MM.1S (cell line): ENCODE data around the gene DUSP15.

Experiments
- DNase-seq: peaks from one replicate; pipeline ENCODE4 v3.0.0-alpha.2; 2015
- H2AFZ ChIP-seq: fragments of 300-600 bp; sonication (generic); 2 replicates; pipeline ENCODE4 v1.6.0; 2016; ENCODE audit warnings: antibody characterized with exemption, low read length
- H3F3A ChIP-seq: fragments of 300-600 bp; sonication (generic); 2 replicates; pipeline ENCODE4 v1.6.1; 2016; ENCODE audit warnings: mild to moderate bottlenecking, antibody characterized with exemption, low read length, moderate library complexity, mixed read lengths; ENCODE audit not compliant: insufficient read depth
- H3K27ac ChIP-seq: fragments of 300-600 bp; sonication (generic); 2 replicates; pipeline ENCODE4 v1.5.1; 2016; ENCODE audit warnings: mild to moderate bottlenecking, low read length
- H3K27me3 ChIP-seq: fragments of 300-600 bp; sonication (generic); replicated peaks from 2 replicates; pipeline ENCODE4 v1.6.0; 2016; ENCODE audit warnings: low read length; ENCODE audit not compliant: insufficient read depth
- H3K36me3 ChIP-seq: fragments of 300-600 bp; sonication (generic); replicated peaks from 2 replicates; pipeline ENCODE4 v1.6.1; 2016; ENCODE audit warnings: mild to moderate bottlenecking, low read length, mixed read lengths; ENCODE audit not compliant: insufficient read depth
- H3K4me1 ChIP-seq: fragments of 300-600 bp; sonication (generic); 2 replicates; pipeline ENCODE4 v1.6.1; 2016; ENCODE audit warnings: low read length, mixed read lengths
- H3K4me2 ChIP-seq: fragments of 300-600 bp; sonication (generic); 2 replicates; pipeline ENCODE4 v1.6.0; 2016; ENCODE audit warnings: low read depth, low read length
- H3K4me3 ChIP-seq: fragments of 300-600 bp; sonication (generic); 2 replicates; pipeline ENCODE4 v1.5.1; 2016; ENCODE audit warnings: low read length, mixed read lengths
- H3K79me2 ChIP-seq: fragments of 300-600 bp; sonication (generic); 2 replicates; pipeline ENCODE4 v1.6.1; 2016; ENCODE audit warnings: mixed run types, low read length, mixed read lengths
- H3K9ac ChIP-seq: fragments of 300-600 bp; sonication (generic); 2 replicates; pipeline ENCODE4 v1.6.1; 2016; ENCODE audit warnings: low read length, mixed read lengths
- H3K9me2 ChIP-seq: fragments of 300-600 bp; sonication (generic); replicated peaks from 2 replicates; pipeline ENCODE4 v1.6.1; 2016; ENCODE audit warnings: mild to moderate bottlenecking, low read length, mixed read lengths; ENCODE audit not compliant: insufficient read depth
- H3K9me3 ChIP-seq: fragments of 300-600 bp; sonication (generic); replicated peaks from 2 replicates; pipeline ENCODE4 v1.6.1; 2016; ENCODE audit warnings: mild to moderate bottlenecking, low read length, mixed read lengths; ENCODE audit not compliant: insufficient read depth
- H4K20me1 ChIP-seq: fragments of 300-600 bp; sonication (generic); 2 replicates; pipeline ENCODE4 v1.6.1; 2016; ENCODE audit warnings: mild to moderate bottlenecking, low read length, moderate library complexity, mixed read lengths; ENCODE audit not compliant: insufficient read depth
- CTCF ChIP-seq: fragments of 300-600 bp; sonication (generic); IDR thresholded peaks from 2 replicates; pipeline ENCODE4 v1.5.1; 2016; ENCODE audit warnings: antibody characterized with exemption, low read length, mixed read lengths
- EZH2 ChIP-seq: fragments of 300-600 bp; sonication (generic); optimal IDR thresholded peaks from 2 replicates; pipeline ENCODE3; 2017; ENCODE audit warnings: low read depth, mild to moderate bottlenecking, antibody characterized with exemption, low read length, mixed read lengths
- EZH2phosphoT487 ChIP-seq: fragments of 300-600 bp; sonication (generic); IDR thresholded peaks from 2 replicates; pipeline ENCODE4 v1.6.1; 2018; ENCODE audit warnings: antibody characterized with exemption, low read length

The DUSP15 gene

GRCh38 chr20:31853481-31853880 is 16.8 kb downstream of the DUSP15 start:
- Histone ChIP-seq H4K20me1 (no peaks in the 10 kb centered on the region), H3K9me3 (no peaks in the 10 kb centered on the region), H3K27me3 (peaks cover 91% of the 10 kb centered on the region), H3K36me3 (no peaks in the 10 kb centered on the region), H3K27ac (no peak overlapping the region), H3F3A (no peaks in the 10 kb centered on the region), H3K79me2 (no peaks in the 10 kb centered on the region), H3K4me3 (no peak overlapping the region), H3K9ac (no peak overlapping the region), H2AFZ (no peak overlapping the region), H3K4me2 (no peak overlapping the region), H3K4me1 (peaks cover 5% of the 10 kb centered on the region), H3K9me2 (no peaks in the 10 kb centered on the region)
- DNase-seq = no peak
- TF ChIP-seq EZH2 = no peak
- no peak for TF ChIP-seq CTCF

GRCh38 chr20:31851240-31851955 is 18.9 kb downstream of the DUSP15 start:
- Histone ChIP-seq H4K20me1 (no peaks in the 10 kb centered on the region; the same call in 1 of the 2 replicates), H3K9me2 (no peaks in the 10 kb centered on the region), H3K27ac (no peak overlapping the region), H2AFZ (no peak overlapping the region), H3K27me3 (peaks cover 92% of the 10 kb centered on the region), H3K4me2 (no peak overlapping the region), H3K9me3 (no peaks in the 10 kb centered on the region), H3K36me3 (no peaks in the 10 kb centered on the region), H3K9ac (no peak overlapping the region), H3K4me3 (no peak overlapping the region), H3K4me1 (peaks cover 4% of the 10 kb centered on the region), H3F3A (0 out of 2 replicates have a peak, but pooled peaks cover under 1% of the 10 kb centered on the region), H3K79me2 (no peaks in the 10 kb centered on the region)
- no peak for DNase-seq
- TF ChIP-seq EZH2 (no peak), EZH2phosphoT487 (no peak)

- H3K79me2 ChIP-seq = no peaks in the 10 kb centered on the region
- H2AFZ ChIP-seq = no peak overlapping the region
- H4K20me1 ChIP-seq = no peaks in the 10 kb centered on the region; the same call in 1 of the 2 replicates
- peaks cover 11% of the 10 kb centered on the region for H3K4me1 ChIP-seq
- no peaks in the 10 kb centered on the region for H3K9me3 ChIP-seq
- DNase-seq = no peak
- no peak overlapping the region for H3K9ac ChIP-seq
- no peaks in the 10 kb centered on the region for H3K9me2 ChIP-seq
- no peak overlapping the region for H3K4me3 ChIP-seq
- H3K4me2 ChIP-seq = no peak overlapping the region
- H3F3A ChIP-seq = 0 out of 2 replicates have a peak, but pooled peaks cover 2% of the 10 kb centered on the region
- no peak for TF ChIP-seq EZH2phosphoT487
- TF ChIP-seq EZH2 = no peak
- no peak for TF ChIP-seq CTCF
- peaks cover 89% of the 10 kb centered on the region for H3K27me3 ChIP-seq
- no peaks in the 10 kb centered on the region for H3K36me3 ChIP-seq
- no peak overlapping the region for H3K27ac ChIP-seq
Observed at GRCh38 chr20:31849306-31849930, 20.9 kb downstream of the DUSP15 start.
